ENCODE data around the gene EXD1.

The EXD1 gene

GRCh38 chr15:41183581-41183980, 47.0 kb downstream of the EXD1 start:
- Histone ChIP-seq H3K9ac (ENCODE audit: low read depth, low read length) (no peak overlapping the region), H3K79me2 (ENCODE audit: insufficient read depth, low read length) (no peaks in the 10 kb centered on the region), H3K27me3 (ENCODE audit: insufficient read depth, low read length, poor library complexity) (no peaks in the 10 kb centered on the region), H3K9me3 (ENCODE audit: insufficient read depth, low read length, severe bottlenecking) (no peaks in the 10 kb centered on the region), H3K4me2 (ENCODE audit: insufficient read depth, low read length) (no peak overlapping the region), H3K4me1 (ENCODE audit: insufficient read depth, low read length) (no peaks in the 10 kb centered on the region), H3K4me3 (ENCODE audit: low read depth in 1 of 2, low read length in 2 of 2) (no peak overlapping the region), H3K27ac (ENCODE audit: low read length) (no peak overlapping the region), H3K36me3 (ENCODE audit: insufficient read depth, low read length) (no peaks in the 10 kb centered on the region), H2AFZ (ENCODE audit: low read depth, low read length) (no peak overlapping the region), H4K20me1 (ENCODE audit: insufficient read depth, low read length) (no peaks in the 10 kb centered on the region)
- TF ChIP-seq EZH2 (IDR thresholded peaks at IDR 0.05; ENCODE audit: borderline replicate concordance, low read depth, low read length, severe bottlenecking) = no peak
- TF ChIP-seq, protein P1, sequence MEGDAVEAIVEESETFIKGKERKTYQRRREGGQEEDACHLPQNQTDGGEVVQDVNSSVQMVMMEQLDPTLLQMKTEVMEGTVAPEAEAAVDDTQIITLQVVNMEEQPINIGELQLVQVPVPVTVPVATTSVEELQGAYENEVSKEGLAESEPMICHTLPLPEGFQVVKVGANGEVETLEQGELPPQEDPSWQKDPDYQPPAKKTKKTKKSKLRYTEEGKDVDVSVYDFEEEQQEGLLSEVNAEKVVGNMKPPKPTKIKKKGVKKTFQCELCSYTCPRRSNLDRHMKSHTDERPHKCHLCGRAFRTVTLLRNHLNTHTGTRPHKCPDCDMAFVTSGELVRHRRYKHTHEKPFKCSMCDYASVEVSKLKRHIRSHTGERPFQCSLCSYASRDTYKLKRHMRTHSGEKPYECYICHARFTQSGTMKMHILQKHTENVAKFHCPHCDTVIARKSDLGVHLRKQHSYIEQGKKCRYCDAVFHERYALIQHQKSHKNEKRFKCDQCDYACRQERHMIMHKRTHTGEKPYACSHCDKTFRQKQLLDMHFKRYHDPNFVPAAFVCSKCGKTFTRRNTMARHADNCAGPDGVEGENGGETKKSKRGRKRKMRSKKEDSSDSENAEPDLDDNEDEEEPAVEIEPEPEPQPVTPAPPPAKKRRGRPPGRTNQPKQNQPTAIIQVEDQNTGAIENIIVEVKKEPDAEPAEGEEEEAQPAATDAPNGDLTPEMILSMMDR (IDR thresholded peaks at IDR 0.05; ENCODE audit: borderline replicate concordance, extremely low read depth, low read length, poor library complexity, severe bottlenecking) = no peak
- ATAC-seq (ENCODE audit: insufficient read depth, low read depth) (no peak), DNase-seq (no peak)

GRCh38 chr15:41182266-41182665, 48.3 kb downstream of the EXD1 start:
- no peaks in the 10 kb centered on the region for H3K27me3 ChIP-seq (ENCODE audit: insufficient read depth, low read length, poor library complexity)
- no peak overlapping the region for H3K27ac ChIP-seq (ENCODE audit: low read length)
- TF ChIP-seq EZH2 (IDR thresholded peaks at IDR 0.05; ENCODE audit: borderline replicate concordance, low read depth, low read length, severe bottlenecking) = no peak
- TF ChIP-seq, protein P1 (IDR thresholded peaks at IDR 0.05; ENCODE audit: borderline replicate concordance, extremely low read depth, low read length, poor library complexity, severe bottlenecking) = no peak
- H3K9me3 ChIP-seq (ENCODE audit: insufficient read depth, low read length, severe bottlenecking) = no peaks in the 10 kb centered on the region
- H3K36me3 ChIP-seq (ENCODE audit: insufficient read depth, low read length) = no peaks in the 10 kb centered on the region
- H3K4me3 ChIP-seq (ENCODE audit: low read depth in 1 of 2, low read length in 2 of 2) = no peak overlapping the region
- H3K4me2 ChIP-seq (ENCODE audit: insufficient read depth, low read length) = no peak overlapping the region
- no peaks in the 10 kb centered on the region for H3K4me1 ChIP-seq (ENCODE audit: insufficient read depth, low read length)
- no peak overlapping the region for H3K9ac ChIP-seq (ENCODE audit: low read depth, low read length)
- no peaks in the 10 kb centered on the region for H3K79me2 ChIP-seq (ENCODE audit: insufficient read depth, low read length)
- DNase-seq = no peak
- no peak for ATAC-seq (ENCODE audit: insufficient read depth, low read depth)
- no peak overlapping the region for H2AFZ ChIP-seq (ENCODE audit: low read depth, low read length)
- H4K20me1 ChIP-seq (ENCODE audit: insufficient read depth, low read length) = no peaks in the 10 kb centered on the region

DNA sequence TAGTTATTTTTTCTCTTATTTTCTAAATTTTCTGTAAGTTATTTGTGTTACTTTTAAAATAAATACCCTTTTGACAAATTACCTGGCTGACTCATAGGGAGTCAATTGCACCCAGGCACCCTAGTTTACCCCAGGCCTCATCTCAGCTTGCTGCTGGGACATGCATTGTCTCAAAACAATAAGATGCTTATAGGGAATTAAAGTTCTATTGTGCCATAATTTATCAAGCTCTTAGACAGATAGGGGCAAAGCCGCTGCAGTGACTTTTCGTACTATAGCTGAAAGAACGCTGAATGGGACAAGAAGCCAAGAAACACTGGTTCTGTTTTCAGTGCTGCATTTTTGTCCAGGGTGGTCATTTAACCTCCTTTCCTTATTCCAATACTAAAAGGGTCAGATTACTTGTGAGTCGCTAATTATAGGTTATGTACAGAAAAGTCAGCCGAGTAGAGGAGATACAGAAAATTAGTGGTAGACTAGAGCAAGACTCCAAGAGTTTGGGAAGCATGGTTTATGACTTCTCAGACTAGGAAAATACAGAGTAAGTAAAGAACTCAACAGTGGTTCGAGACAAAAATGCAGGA, 50.3 kb downstream of the EXD1 start:
- Histone ChIP-seq H3K79me2 (ENCODE audit: insufficient read depth, low read length) (no peaks in the 10 kb centered on the region), H3K4me1 (ENCODE audit: insufficient read depth, low read length) (no peaks in the 10 kb centered on the region), H3K27me3 (ENCODE audit: insufficient read depth, low read length, poor library complexity) (no peaks in the 10 kb centered on the region), H4K20me1 (ENCODE audit: insufficient read depth, low read length) (no peaks in the 10 kb centered on the region), H3K36me3 (ENCODE audit: insufficient read depth, low read length) (no peaks in the 10 kb centered on the region), H3K4me2 (ENCODE audit: insufficient read depth, low read length) (no peak overlapping the region), H2AFZ (ENCODE audit: low read depth, low read length) (no peak overlapping the region), H3K4me3 (ENCODE audit: low read depth in 1 of 2, low read length in 2 of 2) (no peak overlapping the region), H3K9me3 (ENCODE audit: insufficient read depth, low read length, severe bottlenecking) (no peaks in the 10 kb centered on the region), H3K9ac (ENCODE audit: low read depth, low read length) (no peak overlapping the region), H3K27ac (ENCODE audit: low read length) (no peak overlapping the region)
- no peak for ATAC-seq (ENCODE audit: insufficient read depth, low read depth)
- no peak for DNase-seq
- no peak for TF ChIP-seq EZH2 (IDR thresholded peaks at IDR 0.05; ENCODE audit: borderline replicate concordance, low read depth, low read length, severe bottlenecking)
- TF ChIP-seq, protein P1 (IDR thresholded peaks at IDR 0.05; ENCODE audit: borderline replicate concordance, extremely low read depth, low read length, poor library complexity, severe bottlenecking) = no peak

All from DND-41 (cell line).